ENCODE measurements around the gene IL4R. TPM values are rescaled to one million over a fixed set of nuclear protein-coding genes. Genes with fewer than 3 reads are reported as not detected.
A peak's percentile ranks its signal among the peaks of the same experiment; 100 is the strongest.

The IL4R gene
- total and polyA plus RNA-seq, 9 donors, result 11.3 to 39.5 (median 17.4) TPM

DNA sequence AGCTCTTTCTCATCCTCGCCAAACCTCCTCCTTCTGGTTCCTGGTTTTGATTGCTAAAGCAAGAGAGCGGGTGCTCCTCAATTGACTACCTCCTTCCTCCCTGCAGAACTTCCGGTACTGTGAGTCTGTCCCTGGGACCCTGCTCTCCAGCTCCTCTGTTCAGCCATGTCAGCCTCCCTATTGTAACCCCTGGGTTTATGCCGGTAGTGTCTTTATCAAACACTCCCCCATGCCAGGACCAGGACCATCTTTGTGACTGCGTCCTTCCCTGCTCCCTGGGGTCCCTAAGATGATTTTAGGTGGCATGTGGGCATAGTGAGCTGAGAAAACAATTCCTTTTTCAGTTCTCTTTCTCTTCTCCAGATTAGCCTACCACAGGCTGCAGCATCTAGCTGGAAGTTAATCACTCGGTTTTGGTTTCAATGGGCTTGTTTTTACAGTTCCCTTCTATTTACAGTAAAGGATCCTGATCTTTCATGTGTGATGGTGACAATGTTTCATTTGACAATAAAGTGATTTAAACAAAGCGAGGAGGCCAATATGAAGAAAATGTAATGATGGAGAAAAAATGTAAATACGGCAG is 60.5 kb downstream of the IL4R start:
- no peak overlapping the region for H3K27ac ChIP-seq
- TF ChIP-seq EP300 (IDR thresholded peaks at IDR 0.05), result no peak
- TF ChIP-seq, protein P1, sequence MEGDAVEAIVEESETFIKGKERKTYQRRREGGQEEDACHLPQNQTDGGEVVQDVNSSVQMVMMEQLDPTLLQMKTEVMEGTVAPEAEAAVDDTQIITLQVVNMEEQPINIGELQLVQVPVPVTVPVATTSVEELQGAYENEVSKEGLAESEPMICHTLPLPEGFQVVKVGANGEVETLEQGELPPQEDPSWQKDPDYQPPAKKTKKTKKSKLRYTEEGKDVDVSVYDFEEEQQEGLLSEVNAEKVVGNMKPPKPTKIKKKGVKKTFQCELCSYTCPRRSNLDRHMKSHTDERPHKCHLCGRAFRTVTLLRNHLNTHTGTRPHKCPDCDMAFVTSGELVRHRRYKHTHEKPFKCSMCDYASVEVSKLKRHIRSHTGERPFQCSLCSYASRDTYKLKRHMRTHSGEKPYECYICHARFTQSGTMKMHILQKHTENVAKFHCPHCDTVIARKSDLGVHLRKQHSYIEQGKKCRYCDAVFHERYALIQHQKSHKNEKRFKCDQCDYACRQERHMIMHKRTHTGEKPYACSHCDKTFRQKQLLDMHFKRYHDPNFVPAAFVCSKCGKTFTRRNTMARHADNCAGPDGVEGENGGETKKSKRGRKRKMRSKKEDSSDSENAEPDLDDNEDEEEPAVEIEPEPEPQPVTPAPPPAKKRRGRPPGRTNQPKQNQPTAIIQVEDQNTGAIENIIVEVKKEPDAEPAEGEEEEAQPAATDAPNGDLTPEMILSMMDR (IDR thresholded peaks at IDR 0.05), result no peak
- no peak for TF ChIP-seq POLR2A (IDR thresholded peaks at IDR 0.05)
- no peak for DNase-seq
- no peaks in the 10 kb centered on the region for H3K27me3 ChIP-seq
- H3K36me3 ChIP-seq, result no peaks in the 10 kb centered on the region
- intact Hi-C loops (cut with DNase I), result loop anchor here in 2 of 4 donors (5.0 to 10.0 kb wide), 2 partner anchors 197 to 200 kb away; no protein-coding TSS in a partner anchor
- H3K9me3 ChIP-seq, result no peaks in the 10 kb centered on the region
- H3K4me3 ChIP-seq, result no peak overlapping the region
- peaks cover 1% of the 10 kb centered on the region for H3K4me1 ChIP-seq (ENCODE audit: insufficient read depth)
- 72 to 79% (median 72%) methylated on average over 8 of the region's 8 CpGs for WGBS, 3 donors

DNA sequence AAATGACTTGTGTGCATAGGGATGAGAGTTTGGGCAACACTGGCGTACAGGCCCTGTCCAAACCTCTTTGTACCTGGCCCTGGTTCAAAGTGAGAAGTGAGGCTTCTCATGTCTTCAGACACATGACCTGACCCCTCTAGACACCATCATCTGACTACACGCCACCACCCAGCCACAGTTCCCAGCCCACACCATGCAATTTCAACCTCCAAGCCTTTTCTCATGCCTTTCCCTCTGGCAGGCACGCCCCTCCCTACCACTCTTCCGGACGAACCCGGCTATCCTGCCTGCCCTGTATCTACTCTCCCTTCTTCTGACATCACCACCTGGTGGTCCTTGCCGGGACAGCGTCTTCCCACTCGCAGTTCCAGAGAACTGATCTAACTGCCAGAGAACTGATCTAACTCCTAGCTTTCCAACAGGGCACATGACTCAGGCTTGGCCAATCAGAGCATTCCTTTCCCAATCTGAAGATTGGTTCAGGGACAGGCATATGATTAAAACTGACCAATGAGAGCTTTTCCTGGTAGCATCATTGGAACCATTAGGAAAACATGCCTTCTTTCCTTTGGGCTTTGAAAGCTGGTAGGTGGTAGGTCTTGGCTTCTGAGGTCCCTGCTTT is 61.1 kb downstream of the IL4R start:
- intact Hi-C loops (cut with DNase I), result loop anchor here in 2 of 4 donors (5.0 to 10.0 kb wide), 2 partner anchors 198 to 200 kb away; no protein-coding TSS in a partner anchor
- no peak overlapping the region for H3K27ac ChIP-seq
- peak in 4 of 5 donors; percentile 40 to 52 (median 50) for DNase-seq

DNA sequence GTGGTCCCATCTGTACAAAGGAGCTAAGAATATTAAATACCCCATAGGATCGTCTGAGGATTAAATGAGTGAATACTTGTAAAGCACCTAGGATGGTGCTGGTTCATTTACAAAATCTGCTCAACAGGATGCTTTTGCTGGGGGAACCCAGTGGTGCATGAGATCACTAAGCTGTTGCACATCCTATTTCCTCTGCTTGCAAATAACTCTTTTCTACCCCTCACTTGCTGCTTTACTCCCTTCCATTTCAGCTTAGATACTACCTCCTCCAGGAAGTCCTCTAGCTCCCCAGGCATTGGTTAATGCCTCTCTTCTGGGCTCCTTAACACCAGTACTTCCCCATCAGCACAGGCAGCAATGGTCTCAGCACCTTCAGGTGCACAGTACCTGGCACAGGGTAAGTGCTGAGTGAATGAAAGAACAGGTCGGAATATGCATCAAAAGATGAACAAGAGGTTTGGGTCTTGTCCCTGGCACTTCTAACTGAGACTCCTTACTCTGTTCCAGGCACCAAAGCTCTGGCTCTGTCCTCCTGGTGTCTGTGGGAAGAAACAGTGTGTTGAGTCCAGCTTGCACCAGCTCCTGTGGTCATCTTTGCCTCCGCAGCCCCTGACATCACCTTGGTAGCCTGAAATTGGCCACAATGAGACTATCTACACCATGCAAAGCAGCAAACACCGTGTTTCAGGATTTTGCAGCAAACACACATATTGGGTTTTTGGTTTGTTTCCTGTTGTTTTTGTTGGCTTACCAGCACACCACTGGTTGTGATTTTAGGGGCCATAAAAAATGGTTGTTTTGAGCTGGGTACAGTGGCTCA is 64.1 kb downstream of the IL4R start:
- intact Hi-C loops (cut with DNase I), result loop anchor here in 1 of 4 donors (10.0 kb wide), 1 partner anchor 203 kb away; no protein-coding TSS in a partner anchor
- no peaks in the 10 kb centered on the region for H3K9me3 ChIP-seq
- no peaks in the 10 kb centered on the region for H3K36me3 ChIP-seq
- no peaks in the 10 kb centered on the region for H3K27me3 ChIP-seq
- DNase-seq, result no peak
- no peak overlapping the region for H3K4me3 ChIP-seq
- TF ChIP-seq POLR2A (IDR thresholded peaks at IDR 0.05) (no peak), EP300 (IDR thresholded peaks at IDR 0.05) (no peak)
- TF ChIP-seq, protein P1 (IDR thresholded peaks at IDR 0.05), result no peak
- WGBS, 3 donors, result 63 to 73% (median 70%) methylated on average over 4 of the region's 4 CpGs
- H3K27ac ChIP-seq, result no peak overlapping the region
- H3K4me1 ChIP-seq (ENCODE audit: insufficient read depth), result peaks cover 1% of the 10 kb centered on the region

More for the DNA sequence above, 61.1 kb downstream of the IL4R start:
- H3K4me3 ChIP-seq, result no peak overlapping the region
- no peaks in the 10 kb centered on the region for H3K36me3 ChIP-seq
- no peaks in the 10 kb centered on the region for H3K27me3 ChIP-seq
- H3K9me3 ChIP-seq, result no peaks in the 10 kb centered on the region
- TF ChIP-seq, protein P1 (IDR thresholded peaks at IDR 0.05), result peak in 1 of 3 donors; percentile 26
- TF ChIP-seq EP300 (IDR thresholded peaks at IDR 0.05), result no peak
- TF ChIP-seq POLR2A (IDR thresholded peaks at IDR 0.05), result no peak
- 16 to 21% (median 17%) methylated on average over 9 of the region's 9 CpGs for WGBS, 3 donors
- H3K4me1 ChIP-seq (ENCODE audit: insufficient read depth), result peaks cover 1% of the 10 kb centered on the region

DNA sequence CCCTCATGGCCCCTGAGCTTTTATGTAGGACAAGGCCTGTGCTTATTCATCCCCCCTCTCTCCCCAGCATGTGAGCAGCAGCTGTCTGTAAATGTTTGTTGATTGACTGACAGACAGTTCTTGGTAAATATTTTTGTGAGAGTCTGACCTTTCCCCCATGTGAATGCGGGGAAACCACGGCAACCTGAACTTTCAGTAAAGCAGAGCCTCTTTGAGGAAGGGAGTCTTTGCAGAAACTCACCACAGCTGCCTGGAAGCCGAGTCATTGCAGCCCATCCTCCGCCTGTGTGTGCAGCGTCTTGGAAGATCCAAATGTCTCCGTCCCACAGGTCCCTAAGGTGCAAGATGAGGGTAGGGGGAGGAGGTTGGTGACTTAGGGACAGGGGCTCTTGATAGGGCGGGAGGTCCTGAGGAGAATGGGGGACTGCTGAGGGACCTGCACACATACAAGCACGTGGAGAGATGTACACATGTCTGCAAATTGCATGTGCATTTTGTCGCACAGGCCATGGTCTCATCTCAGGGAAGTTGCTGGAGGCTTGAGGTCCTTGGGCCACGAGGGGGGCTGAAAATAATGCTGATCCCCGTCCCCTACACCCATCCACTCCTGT is 65.2 kb downstream of the IL4R start:
- Histone ChIP-seq H3K9me3 (no peaks in the 10 kb centered on the region), H3K4me1 (ENCODE audit: insufficient read depth) (peaks cover 1% of the 10 kb centered on the region), H3K27me3 (no peaks in the 10 kb centered on the region), H3K27ac (no peak overlapping the region), H3K4me3 (no peak overlapping the region), H3K36me3 (no peaks in the 10 kb centered on the region)
- DNase-seq, result no peak
- WGBS, 3 donors, result 60 to 72% (median 64%) methylated on average over 11 of the region's 11 CpGs
- TF ChIP-seq, protein P1 (IDR thresholded peaks at IDR 0.05), result no peak
- TF ChIP-seq EP300 (IDR thresholded peaks at IDR 0.05) (no peak), POLR2A (IDR thresholded peaks at IDR 0.05) (no peak)
- intact Hi-C loops (cut with DNase I), result loop anchor here in 1 of 4 donors (10.0 kb wide), 1 partner anchor 204 kb away; no protein-coding TSS in a partner anchor
